Measurements from ENCODE around the gene TNNT2. TPM values are rescaled to one million over a fixed set of nuclear protein-coding genes. Genes with fewer than 3 reads are reported as not detected.

The TNNT2 gene
- total RNA-seq = 0.88 TPM in 1 of 2 replicates, not detected in the other

DNA sequence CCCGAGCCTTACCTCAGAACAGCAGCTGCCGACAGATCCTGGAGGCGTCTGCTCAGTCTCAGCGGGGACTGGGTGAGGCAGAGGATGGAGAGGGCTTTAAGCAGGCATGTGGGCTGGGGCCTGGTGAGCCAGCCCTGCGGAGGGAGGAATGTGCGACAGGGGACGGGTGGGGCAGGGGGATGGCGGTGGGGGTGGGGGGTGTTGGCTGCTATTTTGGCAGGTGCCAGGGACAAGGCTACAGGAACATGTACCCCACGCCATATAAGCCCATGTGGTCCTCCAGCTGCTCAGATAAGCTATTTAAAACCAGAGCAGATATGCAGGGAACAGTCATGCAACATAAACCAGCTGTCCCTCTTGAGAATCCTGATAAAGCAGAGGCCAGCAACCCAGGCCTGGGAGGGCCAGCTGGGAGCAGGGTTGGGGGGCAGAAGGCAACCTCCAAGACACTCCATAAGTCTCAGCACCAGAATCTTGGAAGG lies at the start of gene TNNT2:
Gene TNNT2 (minus strand): TSS at position 70 of the 482 bp plus-strand sequence. CDS start 4,426 bp downstream, outside the sequence.
- DNase-seq (ENCODE audit: extremely low read depth, low read depth, low spot score) = no peak

DNA sequence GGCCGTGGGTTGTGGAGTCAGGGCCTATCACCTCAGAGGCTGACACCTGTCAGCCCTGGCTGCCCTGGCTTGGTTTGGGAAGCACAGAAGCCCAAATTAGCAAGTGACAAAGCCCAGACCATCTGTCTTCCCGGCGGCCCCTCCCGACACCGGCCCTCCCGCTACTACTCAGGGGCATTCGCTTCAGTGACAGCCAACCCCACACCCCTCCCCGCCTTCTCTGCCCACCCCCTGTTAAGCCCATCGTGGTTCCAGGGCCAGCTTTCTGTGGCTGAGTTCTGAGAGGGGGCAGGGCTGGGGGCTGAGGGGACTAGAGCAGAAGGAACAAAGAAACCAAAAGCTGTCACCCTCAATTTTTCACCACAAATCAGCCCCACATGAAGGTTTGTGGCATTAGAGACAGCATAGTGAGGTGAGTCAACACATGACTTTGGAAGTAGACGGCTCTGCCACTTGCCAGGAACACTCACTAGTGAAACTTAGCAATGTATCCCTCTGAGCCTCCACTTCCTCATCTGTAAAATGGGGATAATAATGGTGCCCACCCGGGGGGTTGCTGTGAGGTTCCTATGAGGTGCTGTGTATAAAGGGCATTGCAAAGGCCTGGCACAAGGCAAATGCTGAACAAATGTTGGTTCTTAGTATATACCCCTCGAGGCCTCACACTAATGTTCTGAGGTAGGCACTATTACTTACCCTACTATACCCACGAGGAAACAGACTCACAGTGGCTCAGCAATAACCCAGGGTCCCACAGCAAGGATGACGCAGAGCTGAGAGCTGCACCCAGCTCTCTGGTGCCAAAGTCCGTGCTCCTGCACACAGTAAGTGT lies 49.2 kb upstream of the TNNT2 start:
- no peak for DNase-seq (ENCODE audit: extremely low read depth, low read depth, low spot score)

DNA sequence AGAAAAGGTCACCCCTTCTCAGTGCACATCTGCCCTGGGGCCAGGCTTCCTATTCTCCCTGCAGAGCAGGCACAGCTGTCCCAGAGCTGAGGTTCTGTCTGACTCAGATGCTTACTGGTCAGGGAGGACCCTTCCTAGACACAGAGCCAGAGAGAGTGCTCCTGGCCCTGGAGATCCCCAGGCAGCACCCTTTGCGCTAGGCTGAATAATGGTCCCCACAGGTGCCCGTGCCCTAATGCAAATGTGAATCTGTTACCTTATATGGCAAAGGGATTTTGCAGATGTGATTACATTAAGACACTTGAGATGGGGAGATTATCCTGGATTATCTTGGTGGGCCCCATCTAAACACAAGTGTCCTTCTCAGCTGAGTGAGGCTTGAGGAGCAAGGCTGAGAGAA lies 46.7 kb upstream of the TNNT2 start:
- DNase-seq (ENCODE audit: extremely low read depth, low read depth, low spot score) = no peak

DNA sequence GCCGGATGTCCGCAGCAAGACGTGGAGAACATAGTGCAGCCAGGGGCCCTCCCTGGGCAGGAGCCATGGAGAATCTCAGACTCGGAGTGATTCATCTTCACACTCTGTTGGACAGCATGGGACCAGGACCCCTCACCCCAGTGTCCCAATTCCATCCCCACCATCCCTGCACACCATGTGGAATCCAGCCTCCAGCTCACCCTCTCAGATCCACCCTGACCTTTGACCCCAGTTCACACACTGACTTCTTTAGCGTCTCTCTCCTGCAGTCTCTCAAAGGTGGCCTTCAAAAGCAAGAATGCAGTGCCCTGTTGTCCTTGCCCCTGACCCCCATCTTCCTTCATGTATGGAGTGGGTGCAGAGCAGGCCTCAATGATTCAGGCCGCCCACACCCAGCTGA lies 46.2 kb upstream of the TNNT2 start:
- DNase-seq (ENCODE audit: extremely low read depth, low read depth, low spot score) = no peak

DNA sequence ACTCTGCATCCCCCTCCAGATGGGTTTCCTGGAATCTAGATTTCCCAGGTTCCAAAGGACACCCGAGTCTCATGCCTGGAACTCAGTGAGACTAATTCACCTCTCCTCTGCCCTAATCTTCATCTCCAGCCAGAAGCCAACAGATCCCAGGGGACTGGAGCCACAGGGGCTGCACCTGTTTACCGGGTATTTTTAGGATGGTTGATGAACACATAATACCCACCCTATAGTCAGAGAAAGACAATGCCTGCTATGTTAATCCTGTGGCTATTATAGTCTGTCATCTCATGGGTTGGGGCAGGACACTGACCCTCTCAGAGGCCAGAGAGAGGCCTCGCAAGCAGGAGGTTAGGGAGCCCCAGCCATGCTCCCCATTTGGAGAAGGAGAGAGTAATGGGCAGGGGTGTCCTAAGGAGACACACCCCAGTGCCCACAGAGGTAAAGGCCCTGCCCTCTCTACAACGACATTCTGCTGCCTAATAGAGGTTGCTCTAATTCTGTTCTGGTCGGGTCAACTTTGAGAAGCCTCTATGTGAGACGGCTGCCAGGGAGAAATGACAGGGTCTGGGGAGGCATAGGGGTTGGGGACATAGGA lies 45.1 kb upstream of the TNNT2 start:
- no peak for DNase-seq (ENCODE audit: extremely low read depth, low read depth, low spot score)

DNA sequence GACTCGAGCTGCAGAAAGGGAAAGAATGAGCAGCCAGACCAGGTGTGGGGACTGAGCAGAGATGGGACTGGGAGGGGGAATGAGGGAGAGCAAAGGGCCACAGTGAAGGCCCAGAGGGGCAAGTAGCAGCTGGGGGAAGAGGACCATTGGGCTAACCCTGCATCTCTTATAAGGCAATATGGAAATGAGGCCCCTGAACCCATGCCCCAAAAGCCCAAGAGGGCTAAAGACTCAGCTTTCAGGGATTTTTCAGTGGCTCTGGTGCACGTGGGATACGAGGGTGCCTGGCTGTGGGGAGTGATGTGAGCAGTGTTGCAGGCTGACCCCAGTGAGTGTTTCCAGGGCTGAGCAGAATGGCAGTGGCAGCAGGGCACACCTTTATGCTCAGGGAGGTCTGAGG lies 44.5 kb upstream of the TNNT2 start:
- DNase-seq (ENCODE audit: extremely low read depth, low read depth, low spot score) = no peak

DNA sequence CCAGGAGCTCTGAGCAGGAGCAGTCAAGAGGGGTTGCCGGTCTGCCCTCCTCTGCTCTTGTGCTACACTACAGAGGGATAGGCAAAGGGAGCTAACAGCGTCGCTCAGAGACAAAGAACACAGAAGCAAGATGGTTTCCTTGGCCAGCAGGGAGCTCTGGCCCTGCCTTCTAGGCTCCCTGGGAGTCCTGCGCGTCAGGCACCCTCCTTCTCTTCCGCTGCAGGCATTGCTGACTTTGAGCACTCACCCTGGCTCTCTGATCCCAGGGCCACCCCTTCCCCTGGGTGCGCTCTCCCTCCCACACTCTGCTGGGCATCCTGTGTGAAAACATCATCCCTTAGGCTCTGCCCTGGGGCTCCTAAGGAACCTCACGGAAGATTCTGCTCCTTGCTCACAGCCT lies 43.6 kb upstream of the TNNT2 start:
- no peak for DNase-seq (ENCODE audit: extremely low read depth, low read depth, low spot score)

DNA sequence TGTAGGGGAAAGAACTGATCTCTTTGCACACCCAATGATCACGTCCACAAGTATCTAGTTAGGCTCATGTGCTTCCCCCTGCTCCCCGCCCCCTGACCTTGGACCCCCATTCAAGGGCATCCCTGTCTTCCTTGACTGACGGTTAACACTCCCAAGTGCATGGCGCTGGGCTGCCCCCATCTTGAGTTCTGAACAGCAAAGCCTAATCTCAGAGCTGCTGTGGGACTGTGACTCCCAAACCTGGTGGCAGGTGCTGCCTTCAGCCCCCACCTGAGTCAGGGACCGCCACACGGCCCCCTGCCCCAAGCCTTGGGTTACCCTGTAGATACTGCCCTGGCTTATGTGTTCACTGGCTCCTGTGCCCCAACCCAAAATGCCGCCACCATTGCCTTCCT lies 43.1 kb upstream of the TNNT2 start:
- no peak for DNase-seq (ENCODE audit: extremely low read depth, low read depth, low spot score)

DNA sequence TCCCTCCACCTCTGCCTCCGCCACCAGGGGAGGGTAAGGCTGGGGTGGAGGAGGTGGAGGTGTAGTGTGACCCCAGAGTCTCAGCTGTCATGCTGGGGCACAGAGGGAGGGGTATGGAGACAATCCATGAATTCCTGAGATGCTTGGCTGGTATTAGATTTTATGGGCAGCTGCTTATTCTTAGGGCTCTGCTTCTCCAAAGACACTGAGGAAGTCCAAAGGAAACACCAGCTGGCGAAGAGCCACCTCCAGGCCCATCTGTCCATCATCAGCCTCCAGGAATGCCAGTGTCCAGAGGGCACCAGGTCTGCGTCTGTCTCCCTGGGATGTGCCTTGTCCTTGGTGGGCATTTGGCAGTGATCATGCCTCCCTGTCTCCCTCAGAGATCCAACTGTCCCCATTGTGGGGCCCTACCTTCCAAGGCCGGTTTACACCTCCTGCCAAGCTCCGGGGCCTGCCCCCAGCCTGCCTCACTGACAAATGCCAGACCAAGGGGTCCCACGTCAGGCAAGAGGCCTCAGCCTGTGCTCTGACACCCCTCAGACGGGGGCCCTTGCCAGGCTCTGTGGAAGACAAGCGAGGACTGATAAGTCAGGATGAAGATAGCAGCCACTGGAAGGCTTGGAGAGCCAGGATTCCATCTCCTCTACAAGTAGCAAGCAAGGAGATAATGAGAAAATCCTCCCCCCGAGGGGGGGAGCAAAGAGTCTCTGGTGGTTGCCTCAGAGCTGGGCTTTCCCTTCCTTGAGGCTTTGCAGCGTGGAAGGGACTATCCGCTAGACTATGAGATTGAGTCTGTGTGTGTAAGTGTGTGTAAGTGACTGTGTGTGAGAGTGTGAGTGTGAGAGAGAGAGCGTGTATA lies 42.5 kb upstream of the TNNT2 start:
- no peak for DNase-seq (ENCODE audit: extremely low read depth, low read depth, low spot score)

DNA sequence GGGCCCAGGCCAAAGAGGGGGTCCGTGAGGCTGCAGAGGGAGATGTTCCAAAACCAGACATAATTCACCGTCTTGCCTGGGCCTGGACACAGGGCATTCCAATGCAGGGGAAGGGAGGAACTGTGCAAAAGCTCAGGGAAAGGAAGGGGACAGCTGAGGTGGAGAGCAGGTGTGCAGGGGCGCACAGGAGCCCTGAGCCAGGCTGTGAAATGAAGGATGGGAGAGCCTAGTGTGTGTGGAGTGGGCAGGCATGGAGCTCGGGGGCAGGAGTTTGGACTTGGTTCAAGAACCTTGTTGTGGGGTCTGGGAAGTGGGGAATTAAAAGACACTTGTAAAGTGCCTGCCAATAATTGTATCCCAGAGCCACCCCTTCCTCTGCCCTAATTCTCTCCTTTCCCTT lies 41.8 kb upstream of the TNNT2 start:
- DNase-seq (ENCODE audit: extremely low read depth, low read depth, low spot score) = no peak

DNA sequence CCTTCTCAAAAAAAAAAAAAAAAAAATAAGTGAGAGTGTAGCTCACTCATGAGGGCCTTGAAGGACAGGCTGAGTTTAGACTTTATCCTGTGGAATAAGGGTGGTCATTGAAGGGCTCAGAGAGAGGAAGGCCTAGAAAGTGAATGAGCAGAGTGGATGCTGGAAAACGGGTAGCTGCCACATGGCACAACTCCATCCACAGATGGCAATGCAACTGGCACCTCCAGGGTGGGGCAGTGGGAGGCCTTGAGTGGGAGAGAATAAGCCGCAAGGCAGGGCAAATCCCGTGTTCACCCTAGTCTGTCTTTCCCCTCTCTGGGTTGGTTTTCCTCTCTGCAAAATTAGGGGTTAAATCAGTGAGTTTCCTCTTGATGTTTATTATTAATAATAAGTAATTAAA lies 41.0 kb upstream of the TNNT2 start:
- DNase-seq (ENCODE audit: extremely low read depth, low read depth, low spot score) = no peak

DNA sequence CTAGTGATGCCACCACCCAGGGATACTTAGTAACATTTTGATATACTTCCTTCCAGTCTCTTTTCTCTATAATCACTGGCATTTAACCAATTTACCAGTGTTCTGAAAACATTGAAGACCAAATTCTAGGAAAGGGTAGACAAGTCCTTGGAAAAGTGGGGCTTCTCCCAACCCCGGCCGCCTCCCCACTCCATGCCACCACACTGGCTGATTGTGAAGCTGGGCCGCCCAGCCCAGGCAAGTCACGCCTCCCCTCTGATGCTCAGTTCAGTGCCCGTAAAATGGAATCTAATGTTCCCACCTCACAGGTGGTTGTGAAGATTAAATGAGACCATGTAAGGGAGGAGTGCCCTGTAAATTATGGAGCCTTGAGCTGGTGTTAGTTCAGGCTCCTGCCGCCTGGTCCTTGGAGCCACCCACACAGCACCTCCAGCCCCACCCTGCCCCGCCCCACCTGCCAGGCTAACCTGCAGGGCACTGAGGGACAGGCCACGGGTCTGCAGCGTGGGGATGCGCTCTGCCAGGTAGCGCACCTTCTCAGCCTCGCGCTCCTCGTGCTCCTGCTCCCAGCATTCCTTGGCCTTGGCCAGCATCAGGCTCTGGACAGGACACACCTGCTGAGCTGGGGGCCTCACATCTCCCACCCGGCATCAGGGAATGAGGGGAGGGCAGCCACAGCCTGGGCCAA lies 36.7 kb upstream of the TNNT2 start:
- no peak for DNase-seq (ENCODE audit: extremely low read depth, low read depth, low spot score)

DNA sequence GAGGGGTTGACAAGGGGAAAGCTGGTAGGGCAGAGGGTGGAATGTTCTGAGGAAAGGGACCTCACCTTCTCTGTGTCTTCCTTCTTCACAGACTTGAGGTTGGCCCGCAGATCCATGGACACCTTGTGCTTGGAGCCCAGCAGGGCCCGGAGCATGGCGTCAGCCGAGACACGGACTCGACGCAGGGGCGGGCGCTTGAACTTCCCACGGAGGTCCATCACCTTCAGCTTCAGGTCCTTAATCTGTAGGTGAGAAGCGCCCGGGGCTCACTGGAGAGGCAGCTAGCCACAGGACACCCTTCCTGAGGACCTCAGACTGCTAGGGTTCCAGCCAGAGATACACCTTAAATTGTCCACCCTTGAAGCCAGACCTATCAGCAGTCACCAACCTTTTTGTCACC lies 33.8 kb upstream of the TNNT2 start:
- DNase-seq (ENCODE audit: extremely low read depth, low read depth, low spot score) = no peak

DNA sequence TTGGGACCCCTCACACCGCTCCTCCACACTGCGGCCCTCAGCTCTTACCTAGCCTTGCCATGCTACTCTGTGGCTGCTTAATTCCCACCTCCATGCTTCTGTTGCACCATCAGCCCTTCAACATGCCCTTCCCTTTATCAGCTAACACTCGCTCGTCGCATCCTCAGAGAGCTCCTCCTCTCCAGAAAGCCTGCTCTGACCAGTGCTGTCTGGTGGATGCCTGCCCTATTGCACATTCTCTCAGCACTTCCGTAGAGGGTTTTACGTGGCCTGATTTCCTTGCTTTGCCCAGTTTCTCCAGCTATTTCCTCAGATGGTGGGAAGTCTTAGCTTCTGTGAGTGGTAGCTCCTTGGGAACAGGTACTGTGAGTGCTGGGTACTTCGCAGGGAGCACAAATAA lies 32.0 kb upstream of the TNNT2 start:
- DNase-seq (ENCODE audit: extremely low read depth, low read depth, low spot score) = no peak

DNA sequence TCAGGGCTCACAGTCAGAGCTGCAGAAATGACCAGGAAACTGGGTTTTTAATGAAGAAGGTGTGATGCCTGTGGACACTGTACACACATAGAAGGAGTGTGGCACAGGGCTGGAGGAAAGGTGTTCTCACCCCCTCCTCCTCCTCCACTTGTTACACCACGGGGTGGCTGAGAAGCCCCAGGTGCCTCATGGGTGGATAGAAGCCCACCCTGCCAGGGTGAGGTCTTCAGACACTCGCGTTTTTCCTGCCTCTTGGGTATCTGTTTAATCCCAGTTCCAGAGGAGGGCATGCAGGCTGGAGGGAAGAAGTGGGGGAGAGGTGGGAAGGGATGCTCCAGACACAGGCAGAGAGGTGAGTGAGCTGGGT lies 31.3 kb upstream of the TNNT2 start:
- DNase-seq (ENCODE audit: extremely low read depth, low read depth, low spot score) = no peak

DNA sequence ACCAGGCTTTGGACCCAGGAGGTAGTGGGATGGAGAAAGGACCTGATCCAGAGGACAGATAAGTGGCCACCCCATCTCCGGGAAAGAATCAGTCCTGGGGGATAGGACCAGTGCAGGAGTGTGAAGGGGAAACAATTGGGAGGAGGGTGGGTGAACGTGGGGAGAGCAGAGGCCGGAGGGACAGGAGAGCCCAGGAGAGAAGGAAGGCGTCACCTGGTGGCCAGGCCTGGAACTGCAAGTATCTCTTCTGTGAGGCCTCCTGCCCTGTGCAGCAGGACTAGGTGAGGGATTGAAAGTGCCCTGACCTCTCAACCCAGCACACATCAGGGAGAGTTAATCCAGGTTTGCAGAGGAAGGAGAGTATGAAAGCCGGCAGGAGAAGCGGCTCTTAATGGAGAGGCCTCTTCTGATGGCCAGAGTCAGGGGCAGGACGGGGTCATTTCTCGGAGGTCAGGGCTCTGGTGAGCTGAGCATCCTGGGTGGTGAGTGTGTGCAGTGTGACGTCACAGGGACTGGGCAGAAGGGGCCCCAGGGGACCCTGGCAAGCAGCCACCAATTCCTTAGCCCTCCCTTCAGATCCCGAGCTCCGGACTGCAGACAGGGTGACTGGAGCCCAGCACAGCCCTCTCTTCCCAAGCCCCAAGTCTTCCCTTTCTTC lies 30.8 kb upstream of the TNNT2 start:
- DNase-seq (ENCODE audit: extremely low read depth, low read depth, low spot score) = peak; percentile 20

DNA sequence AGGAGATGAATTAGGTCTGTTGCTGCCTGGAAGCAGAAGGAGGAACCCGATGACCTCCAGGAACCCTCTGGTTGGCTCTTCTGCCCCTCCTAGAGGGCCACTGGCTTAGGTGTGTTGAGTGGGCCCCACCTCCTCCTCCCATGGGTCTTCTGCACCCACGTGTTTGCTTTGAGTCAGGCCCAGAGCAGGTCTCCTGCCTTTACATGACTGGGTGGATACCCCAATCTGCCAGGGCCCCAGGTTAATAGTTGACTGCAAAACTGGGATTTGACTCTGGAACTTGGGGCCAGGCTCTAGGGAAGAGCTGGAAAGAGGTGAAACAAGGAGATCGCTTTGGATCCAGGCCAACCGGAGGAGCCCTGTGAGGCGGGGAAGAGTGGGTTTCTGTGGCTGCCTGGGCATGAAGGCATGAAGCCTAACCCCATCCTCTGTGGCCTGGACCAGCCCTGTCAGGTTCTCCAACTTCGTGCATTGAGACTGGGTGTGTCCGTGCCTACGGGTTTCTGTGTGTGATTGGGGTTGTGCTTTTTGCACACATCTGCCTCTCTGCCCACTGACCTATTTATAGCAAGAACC lies 29.4 kb upstream of the TNNT2 start:
- no peak for DNase-seq (ENCODE audit: extremely low read depth, low read depth, low spot score)

DNA sequence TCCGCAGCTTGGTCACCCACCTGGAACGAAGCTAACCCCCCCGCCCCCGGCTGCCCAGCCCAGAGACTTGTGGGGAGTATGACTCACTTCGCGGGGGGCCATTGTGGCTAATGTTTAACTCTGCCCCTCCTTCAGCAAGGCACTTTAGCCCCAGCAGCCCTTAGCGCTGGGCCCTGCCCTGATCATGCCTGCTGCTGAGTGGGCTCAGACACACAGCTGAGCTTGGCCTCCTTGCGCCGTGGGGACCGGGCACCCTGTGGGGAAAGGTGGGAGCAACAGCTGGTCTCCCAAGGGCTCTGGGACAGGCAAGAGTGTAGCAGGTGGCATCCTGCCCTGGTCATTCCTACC lies 28.0 kb upstream of the TNNT2 start:
- DNase-seq (ENCODE audit: extremely low read depth, low read depth, low spot score) = no peak

DNA sequence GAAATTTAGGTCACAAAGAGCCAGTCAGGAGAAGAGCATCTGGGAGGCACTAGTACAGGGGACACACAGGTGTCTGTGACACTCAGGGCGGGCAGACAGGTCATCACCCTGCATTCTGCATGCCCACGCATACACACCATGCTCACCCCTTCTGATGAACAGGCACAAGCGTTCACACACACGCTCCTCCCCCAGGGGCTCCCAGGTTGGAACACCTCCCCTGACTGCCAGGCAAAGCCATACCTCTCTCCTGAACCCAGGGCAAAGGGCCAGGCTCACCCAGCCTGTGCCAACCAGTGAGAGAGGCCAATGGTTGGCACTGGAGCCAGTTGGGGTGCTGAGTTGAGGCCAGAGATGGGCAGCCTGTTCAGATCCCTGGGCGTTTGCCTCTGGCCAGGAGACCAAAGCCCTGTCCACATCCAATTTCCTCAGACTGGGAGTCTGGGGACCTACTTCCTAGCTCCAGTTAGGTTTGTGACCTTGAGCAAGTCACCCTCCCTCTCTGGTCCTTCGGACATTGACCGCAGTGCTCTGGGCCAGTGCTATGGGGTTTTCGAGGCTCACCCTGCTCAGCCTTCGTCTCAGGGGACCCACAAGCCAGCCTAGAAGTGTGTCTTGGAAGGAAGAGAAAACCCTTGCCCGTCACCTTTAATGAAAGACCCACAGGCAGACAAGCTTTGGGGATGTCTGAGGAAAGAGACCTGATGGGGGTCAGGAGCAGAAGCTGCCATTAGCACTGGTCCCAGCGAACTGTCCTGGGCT lies 27.4 kb upstream of the TNNT2 start:
- DNase-seq (ENCODE audit: extremely low read depth, low read depth, low spot score) = no peak

Measured in glomerular endothelial cell (primary cell).